ENCODE results near the gene NXPH4.

- TF ChIP-seq CTCF (conservative IDR thresholded peaks at IDR 0.05) = no peak
- no peak for TF ChIP-seq EZH2 (IDR thresholded peaks at IDR 0.05; ENCODE audit: low read depth)
Measured at GRCh38 chr12:57236925-57237595, 20.5 kb downstream of the NXPH4 start.

Measured in PC-9 (cell line).